Esophagus muscularis mucosa (tissue), 4 donors: Measurements from ENCODE around the gene DACH1. TPM values are rescaled to one million over a fixed set of nuclear protein-coding genes. Genes with fewer than 3 reads are reported as not detected.

Experiments
- DNase-seq: peaks from one replicate; pipeline ENCODE4 v3.0.0-alpha.2; 2017; ENCODE audit errors: extremely low spot score
- H3K27ac ChIP-seq, 4 donors: fragments of 200-600 bp; sonication (generic); replicated peaks in 1 of 4; 1 replicate in 3 of 4; 2 replicates in 1 of 4; pipeline ENCODE4 v1.5.1; 2016 to 2019; ENCODE audit warnings: mild to moderate bottlenecking in 1 of 4
- H3K27me3 ChIP-seq, 4 donors: fragments of 200-600 bp; sonication (generic); one replicate each; pipeline versions ENCODE4 v1.5.1 to v1.6.0; 2016 to 2019
- H3K36me3 ChIP-seq, 4 donors: fragments of 200-600 bp; sonication (generic); one replicate each; pipeline ENCODE4 v1.5.1; 2016 to 2019
- H3K4me1 ChIP-seq, 4 donors: fragments of 200-600 bp; sonication (generic); one replicate each; pipeline ENCODE4 v1.5.1; 2016 to 2019
- H3K4me3 ChIP-seq, 4 donors: fragments of 200-600 bp; sonication (generic); 1 replicate in 2 of 4; 2 replicates in 2 of 4; pipeline ENCODE4 v1.5.1; 2016 to 2019; ENCODE audit warnings: mild to moderate bottlenecking in 4 of 4, moderate library complexity in 1 of 4
- H3K9me3 ChIP-seq, 4 donors: fragments of 200-600 bp; sonication (generic); 1 replicate in 3 of 4; 2 replicates in 1 of 4; pipeline ENCODE4 v1.5.1; 2016 to 2019
- EP300 ChIP-seq: sonication (generic); formaldehyde crosslinking; IDR thresholded peaks from one replicate; pipeline ENCODE4 v1.6.1; 2017; ENCODE audit warnings: antibody characterized with exemption
- POLR2A ChIP-seq: fragments of 450-650 bp; IDR thresholded peaks from one replicate; pipeline ENCODE4 v1.6.1; 2017; ENCODE audit warnings: antibody characterized with exemption, moderate library complexity, mild to moderate bottlenecking, low read depth
- POLR2AphosphoS5 ChIP-seq, 2 donors: sonication (generic); formaldehyde crosslinking; IDR thresholded peaks; one replicate each; pipeline ENCODE4 v1.6.1; 2017; ENCODE audit warnings: antibody characterized with exemption in 2 of 2
- WGBS: methylation state at CpG from one replicate; pipeline ENCODE4 v1.1.5; 2018; 5-methylcytosine and 5-hydroxymethylcytosine counted together
- intact Hi-C: fragments of 100-400 bp; cut with DNase I; formaldehyde crosslinking; loops from one replicate; pipeline ENCODE4 v1.15.1; 2023
- total RNA-seq, 4 donors: library from RNA; depleted of rRNA; stranded (reverse); fragments of >200 nt; gene quantifications; one replicate each; pipeline versions ENCODE4 v1.1.0 to v1.2.1, GENCODE V29; 2016
- TF ChIP-seq, protein P1 (sequence below), 3 experiments: fragments of 200-600 bp in 2 of 3; fragments of 450-650 bp in 1 of 3; sonication (generic) in 2 of 3; IDR thresholded peaks; one replicate each; pipeline ENCODE4 v1.5.1; 2017 to 2019; ENCODE audit warnings: antibody characterized with exemption in 3 of 3, mild to moderate bottlenecking in 2 of 3, moderate library complexity in 1 of 3

The DACH1 gene
- total RNA-seq, 4 donors from 2014 or later, result 1.2 to 2.0 (median 1.5) TPM

- H3K36me3 ChIP-seq, result no peaks in the 10 kb centered on the region
- WGBS, result 71% methylated on average over 2 of the region's 2 CpGs
- H3K9me3 ChIP-seq, result no peaks in the 10 kb centered on the region
- intact Hi-C loops, result no loop called here
- no peaks in the 10 kb centered on the region for H3K4me1 ChIP-seq
- no peak overlapping the region for H3K27ac ChIP-seq
- TF ChIP-seq EP300, result no peak
- TF ChIP-seq POLR2AphosphoS5 (IDR thresholded peaks at IDR 0.05), result no peak
- TF ChIP-seq, protein P1, sequence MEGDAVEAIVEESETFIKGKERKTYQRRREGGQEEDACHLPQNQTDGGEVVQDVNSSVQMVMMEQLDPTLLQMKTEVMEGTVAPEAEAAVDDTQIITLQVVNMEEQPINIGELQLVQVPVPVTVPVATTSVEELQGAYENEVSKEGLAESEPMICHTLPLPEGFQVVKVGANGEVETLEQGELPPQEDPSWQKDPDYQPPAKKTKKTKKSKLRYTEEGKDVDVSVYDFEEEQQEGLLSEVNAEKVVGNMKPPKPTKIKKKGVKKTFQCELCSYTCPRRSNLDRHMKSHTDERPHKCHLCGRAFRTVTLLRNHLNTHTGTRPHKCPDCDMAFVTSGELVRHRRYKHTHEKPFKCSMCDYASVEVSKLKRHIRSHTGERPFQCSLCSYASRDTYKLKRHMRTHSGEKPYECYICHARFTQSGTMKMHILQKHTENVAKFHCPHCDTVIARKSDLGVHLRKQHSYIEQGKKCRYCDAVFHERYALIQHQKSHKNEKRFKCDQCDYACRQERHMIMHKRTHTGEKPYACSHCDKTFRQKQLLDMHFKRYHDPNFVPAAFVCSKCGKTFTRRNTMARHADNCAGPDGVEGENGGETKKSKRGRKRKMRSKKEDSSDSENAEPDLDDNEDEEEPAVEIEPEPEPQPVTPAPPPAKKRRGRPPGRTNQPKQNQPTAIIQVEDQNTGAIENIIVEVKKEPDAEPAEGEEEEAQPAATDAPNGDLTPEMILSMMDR (IDR thresholded peaks at IDR 0.05), result no peak
- no peak for TF ChIP-seq POLR2A
- H3K4me3 ChIP-seq, result no peak overlapping the region
- H3K27me3 ChIP-seq, result no peaks in the 10 kb centered on the region
- no peak for DNase-seq
Measured at GRCh38 chr13:71457645-71458044, 409.4 kb downstream of the DACH1 start.

GRCh38 chr13:71456136-71456535 lies 410.9 kb downstream of the DACH1 start:
- Histone ChIP-seq H3K9me3 (no peaks in the 10 kb centered on the region), H3K36me3 (no peaks in the 10 kb centered on the region), H3K4me1 (no peaks in the 10 kb centered on the region), H3K27ac (no peak overlapping the region), H3K4me3 (no peak overlapping the region), H3K27me3 (no peaks in the 10 kb centered on the region)
- no peak for TF ChIP-seq EP300
- TF ChIP-seq POLR2A, result no peak
- no peak for TF ChIP-seq POLR2AphosphoS5 (IDR thresholded peaks at IDR 0.05)
- TF ChIP-seq, protein P1 (IDR thresholded peaks at IDR 0.05), result no peak
- 91% methylated on average over 2 of the region's 2 CpGs for WGBS
- intact Hi-C loops, result no loop called here
- no peak for DNase-seq

GRCh38 chr13:71454509-71454908 lies 412.5 kb downstream of the DACH1 start:
- H3K4me3 ChIP-seq, result no peak overlapping the region

GRCh38 chr13:71448080-71448630 lies 418.8 kb downstream of the DACH1 start:
- WGBS, result 45% methylated on average over 3 of the region's 3 CpGs
- Histone ChIP-seq H3K27me3 (no peaks in the 10 kb centered on the region), H3K9me3 (no peaks in the 10 kb centered on the region), H3K27ac (no peak overlapping the region), H3K36me3 (no peaks in the 10 kb centered on the region), H3K4me3 (no peak overlapping the region), H3K4me1 (no peaks in the 10 kb centered on the region)
- TF ChIP-seq EP300 (no peak), POLR2A (no peak), POLR2AphosphoS5 (IDR thresholded peaks at IDR 0.05) (no peak)
- TF ChIP-seq, protein P1 (IDR thresholded peaks at IDR 0.05), result no peak
- DNase-seq, result no peak
- intact Hi-C loops, result no loop called here

More at GRCh38 chr13:71454509-71454908, 412.5 kb downstream of the DACH1 start:
- no peaks in the 10 kb centered on the region for H3K4me1 ChIP-seq
- no peaks in the 10 kb centered on the region for H3K36me3 ChIP-seq
- TF ChIP-seq, protein P1 (IDR thresholded peaks at IDR 0.05), result no peak
- TF ChIP-seq POLR2AphosphoS5 (IDR thresholded peaks at IDR 0.05) (no peak), POLR2A (no peak), EP300 (no peak)
- no peaks in the 10 kb centered on the region for H3K9me3 ChIP-seq
- no peaks in the 10 kb centered on the region for H3K27me3 ChIP-seq
- intact Hi-C loops, result no loop called here
- no peak overlapping the region for H3K27ac ChIP-seq
- 86% methylated on average over 1 of the region's 1 CpG for WGBS
- no peak for DNase-seq

GRCh38 chr13:71437704-71438103 lies 429.3 kb downstream of the DACH1 start:
- TF ChIP-seq, protein P1 (IDR thresholded peaks at IDR 0.05), result no peak
- TF ChIP-seq POLR2A (no peak), POLR2AphosphoS5 (IDR thresholded peaks at IDR 0.05) (no peak), EP300 (no peak)
- Histone ChIP-seq H3K36me3 (no peaks in the 10 kb centered on the region), H3K27me3 (no peaks in the 10 kb centered on the region), H3K9me3 (no peaks in the 10 kb centered on the region), H3K4me3 (no peak overlapping the region), H3K4me1 (no peaks in the 10 kb centered on the region), H3K27ac (no peak overlapping the region)
- intact Hi-C loops, result no loop called here
- DNase-seq, result no peak
- 66% methylated on average over 1 of the region's 1 CpG for WGBS
